Measurements from ENCODE around the gene PPOX. TPM values are rescaled to one million over a fixed set of nuclear protein-coding genes. Genes with fewer than 3 reads are reported as not detected.

Gene PPOX
- polyA plus RNA-seq, 1 experiment = 29.7 TPM

GRCh38 chr1:161153682-161154337 lies 12.4 kb upstream of the PPOX start, which contains the start of gene UFC1:
Gene UFC1, plus strand, starts transcription at chr1:161153978. Its CDS starts 20 bp downstream, at chr1:161153998.
- peak; percentile 60 for DNase-seq (ENCODE audit: low read depth)
- CTCF ChIA-PET = interaction anchor here (0.7 to 1.0 kb wide), 3 partner anchors 11 to 78 kb away, joined by 3 to 4 read pairs (median 3); no protein-coding TSS in a partner anchor
- POLR2A ChIA-PET = interaction anchor here (0.6 kb wide), 5 partner anchors 12 to 117 kb away, joined by 3 to 11 read pairs (median 3); partner anchors contain the start of genes DEDD, PPOX and USF1
- peaks cover 5% of the 10 kb centered on the region for H3K36me3 ChIP-seq (ENCODE audit: control insufficient read depth, insufficient read depth, low read length)
- no peak for TF ChIP-seq CTCF (IDR thresholded peaks at IDR 0.05; ENCODE audit: insufficient read depth, low read depth, low read length)
- H3K27me3 ChIP-seq (ENCODE audit: control insufficient read depth, insufficient read depth, low read length) = no peaks in the 10 kb centered on the region
- H3K4me3 ChIP-seq (ENCODE audit: low read depth, low read length) = peak within 1 kb of the TSS; percentile 72

DNA sequence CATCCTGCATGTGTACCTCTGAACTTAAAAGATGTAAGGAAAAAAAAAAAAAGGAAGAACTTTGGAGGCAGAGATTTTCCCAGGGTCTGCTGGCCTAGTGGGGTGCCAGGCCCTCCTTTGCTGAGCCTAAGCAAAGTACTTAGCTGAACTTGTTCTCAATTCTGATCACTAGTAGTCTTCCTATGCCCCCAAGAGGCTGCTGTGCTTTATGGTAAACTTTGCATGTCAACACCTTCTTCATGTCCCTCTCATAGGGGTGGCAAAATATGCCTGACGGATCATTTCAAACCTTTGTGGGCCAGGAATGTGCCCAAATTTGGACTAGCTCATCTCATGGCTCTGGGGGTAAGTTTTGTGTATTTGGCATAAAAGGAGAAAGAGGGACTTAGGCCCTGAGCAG lies 8.4 kb upstream of the PPOX start:
- no peak overlapping the region for H3K4me3 ChIP-seq (ENCODE audit: low read depth, low read length)
- POLR2A ChIA-PET = no interaction called here
- TF ChIP-seq CTCF (IDR thresholded peaks at IDR 0.05; ENCODE audit: insufficient read depth, low read depth, low read length) = no peak
- DNase-seq (ENCODE audit: low read depth) = no peak
- H3K36me3 ChIP-seq (ENCODE audit: control insufficient read depth, insufficient read depth, low read length) = peaks cover 11% of the 10 kb centered on the region
- CTCF ChIA-PET = interaction anchor here (1.1 to 2.2 kb wide), 3 partner anchors 8 to 133 kb away, joined by 4 to 6 read pairs (median 4); partner anchors contain the start of gene PPOX
- no peaks in the 10 kb centered on the region for H3K27me3 ChIP-seq (ENCODE audit: control insufficient read depth, insufficient read depth, low read length)

DNA sequence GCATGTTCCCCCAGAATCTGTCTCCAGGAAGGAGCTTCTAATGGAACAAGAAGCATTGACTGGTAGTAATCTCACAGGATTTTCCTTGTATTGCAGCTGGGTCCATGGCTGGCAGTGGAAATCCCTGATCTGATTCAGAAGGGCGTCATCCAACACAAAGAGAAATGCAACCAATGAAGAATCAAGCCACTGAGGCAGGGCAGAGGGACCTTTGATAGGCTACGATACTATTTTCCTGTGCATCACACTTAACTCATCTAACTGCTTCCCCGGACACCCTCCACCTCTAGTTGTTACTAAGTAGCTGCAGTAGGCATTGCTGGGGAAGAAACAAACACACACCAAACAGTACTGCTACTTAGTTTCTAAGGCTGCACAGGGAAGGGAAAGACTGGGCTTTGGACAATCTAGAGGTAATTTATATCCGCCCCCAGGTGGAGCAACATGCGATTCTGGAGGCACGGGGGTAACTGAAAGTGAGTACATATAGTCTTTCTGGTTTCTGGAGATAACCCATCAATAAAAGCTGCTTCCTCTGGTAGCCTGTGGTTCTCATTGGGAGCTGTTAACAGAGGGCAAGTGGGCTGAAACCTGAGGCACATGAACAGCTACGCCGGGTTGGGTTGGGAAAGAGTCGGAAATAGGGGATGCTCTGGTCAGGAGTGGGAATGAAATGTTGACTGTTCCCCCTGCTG lies 7.8 kb upstream of the PPOX start:
- Histone ChIP-seq H3K27me3 (ENCODE audit: control insufficient read depth, insufficient read depth, low read length) (no peaks in the 10 kb centered on the region), H3K4me3 (ENCODE audit: low read depth, low read length) (no peak overlapping the region), H3K36me3 (ENCODE audit: control insufficient read depth, insufficient read depth, low read length) (peaks cover 11% of the 10 kb centered on the region)
- POLR2A ChIA-PET = no interaction called here
- no peak for DNase-seq (ENCODE audit: low read depth)
- TF ChIP-seq CTCF (IDR thresholded peaks at IDR 0.05; ENCODE audit: insufficient read depth, low read depth, low read length) = no peak
- CTCF ChIA-PET = interaction anchor here (1.1 to 2.2 kb wide), 2 partner anchors 62 to 133 kb away, joined by 4 read pairs; no protein-coding TSS in a partner anchor

DNA sequence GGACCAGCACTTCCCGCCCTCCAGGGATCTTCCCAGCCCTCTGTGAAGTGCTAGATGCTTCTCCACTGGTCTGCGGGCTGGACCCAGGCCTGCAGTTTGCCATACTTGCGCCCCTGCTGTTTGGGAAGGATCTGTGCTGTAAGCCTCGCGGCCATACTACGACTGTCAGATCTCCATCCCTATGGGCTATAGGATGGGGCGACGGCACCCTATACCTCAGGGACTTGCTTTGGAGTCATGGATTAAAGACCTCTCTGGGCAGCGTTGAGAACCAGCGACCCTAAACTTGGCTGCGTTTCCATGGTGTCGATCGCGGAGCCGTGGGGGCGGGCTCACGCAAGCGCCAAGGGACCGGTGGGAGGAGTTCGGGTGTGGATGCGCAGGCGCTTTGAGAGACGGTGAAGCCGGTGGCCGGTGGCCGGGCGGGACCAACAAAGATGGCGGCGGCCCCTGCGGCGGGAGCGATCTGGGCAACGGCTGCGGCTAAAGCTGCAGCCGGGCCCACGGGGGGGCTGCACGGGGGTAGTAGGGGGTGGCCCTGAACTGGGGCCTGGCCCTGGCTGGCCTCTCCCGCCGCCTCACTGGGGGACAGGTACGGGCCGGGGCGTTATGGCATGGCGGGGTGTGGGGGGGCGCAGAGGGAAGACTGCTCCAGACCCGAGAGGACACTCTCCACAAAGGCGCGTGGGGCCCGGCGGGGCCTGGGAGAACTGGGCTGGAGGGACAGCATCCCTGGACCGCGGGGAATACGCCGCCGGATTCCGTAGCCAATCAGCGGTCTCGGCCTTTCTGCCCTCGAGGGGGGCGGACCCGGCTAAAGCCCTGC lies 6.9 kb upstream of the PPOX start, which contains the start of gene USP21:
TSS of gene USP21 (plus strand) at position 414 of the 826 bp plus-strand sequence. CDS start 1,141 bp downstream, outside the sequence.
- peak; percentile 66 for TF ChIP-seq CTCF (IDR thresholded peaks at IDR 0.05; ENCODE audit: insufficient read depth, low read depth, low read length)
- peaks cover 11% of the 10 kb centered on the region for H3K36me3 ChIP-seq (ENCODE audit: control insufficient read depth, insufficient read depth, low read length)
- POLR2A ChIA-PET = no interaction called here
- peak within 1 kb of the TSS; percentile 84 for H3K4me3 ChIP-seq (ENCODE audit: low read depth, low read length)
- CTCF ChIA-PET = interaction anchor here (2.2 kb wide), 1 partner anchor 132 kb away, joined by 4 read pairs; no protein-coding TSS in a partner anchor
- H3K27me3 ChIP-seq (ENCODE audit: control insufficient read depth, insufficient read depth, low read length) = no peaks in the 10 kb centered on the region
- DNase-seq (ENCODE audit: low read depth) = no peak
